B cell (primary cell): ENCODE measurements around the gene DTNBP1. TPM values are rescaled to one million over a fixed set of nuclear protein-coding genes. Genes with fewer than 3 reads are reported as not detected.

Experiments used
- ATAC-seq: fragments of 200-7000 bp; cut with Tn5 transposase; one replicate; pipeline ENCODE4 v1.10.0; 2021; ENCODE audit warnings: low read depth, mild to moderate bottlenecking, moderate number of reproducible peaks, moderate library complexity
- CTCF ChIA-PET: fragments of 350-600 bp; sonication (Branson Sonifier 250); formaldehyde crosslinking; loops from one replicate; lab custom pipeline; 2021; ENCODE audit warnings: antibody characterized with exemption, inconsistent platforms; lab: Charles Lee
- POLR2A ChIA-PET: fragments of 350-600 bp; sonication (Branson Sonifier 250); formaldehyde crosslinking; loops from one replicate; lab custom pipeline; 2021; ENCODE audit warnings: antibody characterized with exemption; lab: Charles Lee
- DNase-seq: peaks from one replicate; pipeline ENCODE4 v3.0.0; 2013
- H2AFZ ChIP-seq: 2 replicates; pipeline ENCODE4 v1.6.1; 2012; ENCODE audit warnings: mild to moderate bottlenecking, low read depth, low read length; ENCODE audit not compliant: insufficient read depth, poor library complexity, severe bottlenecking
- H3K27ac ChIP-seq, 2 donors: 1 replicate in 1 of 2; 2 replicates in 1 of 2; pipeline ENCODE4 v1.5.1; 2012 to 2013; ENCODE audit warnings: low read length in 2 of 2, mild to moderate bottlenecking in 2 of 2, moderate library complexity in 1 of 2
- H3K27me3 ChIP-seq, 4 experiments: fragments of 200-600 bp in 1 of 4; sonication (generic) in 1 of 4; replicated peaks in 1 of 4; 1 replicate in 2 of 4; 2 replicates in 2 of 4; pipeline versions ENCODE4 v1.6.1 to v1.7.0; 2013 to 2016; ENCODE audit warnings: low read length in 3 of 4, mild to moderate bottlenecking in 2 of 4, mixed read lengths in 1 of 4, moderate library complexity in 1 of 4; ENCODE audit not compliant: insufficient read depth in 4 of 4, control insufficient read depth in 3 of 4; ENCODE audit errors: control extremely low read depth in 1 of 4
- H3K36me3 ChIP-seq, 2 experiments: replicated peaks in 1 of 2; 1 replicate in 1 of 2; 2 replicates in 1 of 2; pipeline versions ENCODE4 v1.6.1 to v1.7.1; 2013; ENCODE audit warnings: low read length in 1 of 2; ENCODE audit not compliant: insufficient read depth in 2 of 2, control insufficient read depth in 1 of 2; ENCODE audit errors: control extremely low read depth in 1 of 2, extremely low read depth in 1 of 2
- H3K4me1 ChIP-seq, 2 donors: fragments of 200-600 bp in 1 of 2; sonication (generic) in 1 of 2; 1 replicate in 1 of 2; 2 replicates in 1 of 2; pipeline versions ENCODE4 v1.5.1 to v1.6.1; 2013 to 2017; ENCODE audit warnings: low read length in 2 of 2; ENCODE audit not compliant: control insufficient read depth in 2 of 2, insufficient read depth in 2 of 2
- H3K4me2 ChIP-seq: replicated peaks from 2 replicates; pipeline ENCODE3; 2012; ENCODE audit warnings: mild to moderate bottlenecking, low read depth, low read length; ENCODE audit not compliant: poor library complexity, severe bottlenecking
- H3K4me3 ChIP-seq, 5 experiments: fragments of 200-600 bp in 1 of 5; sonication (generic) in 1 of 5; 1 replicate in 3 of 5; 2 replicates in 2 of 5; pipeline versions ENCODE4 v1.5.1 to v1.7.0; 2011 to 2016; ENCODE audit warnings: low read length in 4 of 5, mild to moderate bottlenecking in 4 of 5, low read depth in 2 of 5, control low read depth in 1 of 5, moderate library complexity in 1 of 5; ENCODE audit not compliant: insufficient read depth in 1 of 5; ENCODE audit errors: control extremely low read depth in 1 of 5, extremely low read depth in 1 of 5
- H3K79me2 ChIP-seq: fragments of 200-600 bp; sonication (generic); one replicate; pipeline ENCODE4 v1.6.0; 2016; ENCODE audit warnings: low read length; ENCODE audit not compliant: control insufficient read depth, insufficient read depth
- H3K9ac ChIP-seq: fragments of 200-600 bp; sonication (generic); 2 replicates; pipeline ENCODE4 v1.6.1; 2017; ENCODE audit warnings: mild to moderate bottlenecking, low read length, moderate library complexity
- H3K9me3 ChIP-seq, 3 donors: one replicate each; pipeline versions ENCODE4 v1.6.1 to v1.7.1; 2013; ENCODE audit warnings: low read length in 2 of 3; ENCODE audit not compliant: control insufficient read depth in 2 of 3, insufficient read depth in 1 of 3; ENCODE audit errors: control extremely low read depth in 1 of 3
- H4K20me1 ChIP-seq: 2 replicates; pipeline ENCODE4 v1.6.0; 2012; ENCODE audit warnings: mild to moderate bottlenecking, low read length; ENCODE audit not compliant: insufficient read depth, control insufficient read depth, poor library complexity, severe bottlenecking
- H3K27ac Mint-ChIP-seq: one replicate; pipeline ENCODE4 v1.8.0; 2021; ENCODE audit warnings: mixed read lengths
- H3K27me3 Mint-ChIP-seq: one replicate; pipeline ENCODE4 v1.8.0; 2021; ENCODE audit warnings: mixed read lengths
- H3K4me1 Mint-ChIP-seq: one replicate; pipeline ENCODE4 v1.8.0; 2021; ENCODE audit warnings: mixed read lengths
- H3K4me3 Mint-ChIP-seq: one replicate; pipeline ENCODE4 v1.8.0; 2021; ENCODE audit warnings: mixed read lengths
- H3K9me3 Mint-ChIP-seq: one replicate; pipeline ENCODE4 v1.8.0; 2022; ENCODE audit warnings: mixed read lengths; ENCODE audit not compliant: insufficient read depth
- EZH2 ChIP-seq: IDR thresholded peaks from 2 replicates; pipeline ENCODE4 v1.6.1; 2012; ENCODE audit warnings: borderline replicate concordance, low read depth, mild to moderate bottlenecking, moderate library complexity, low read length; ENCODE audit not compliant: insufficient read depth, poor library complexity, severe bottlenecking
- WGBS: methylation state at CpG from one replicate; pipeline ENCODE4 v1.1.5; 2013; ENCODE audit warnings: missing lambda C conversion rate; ENCODE audit not compliant: insufficient coverage; 5-methylcytosine and 5-hydroxymethylcytosine counted together
- intact Hi-C: fragments of 100-400 bp; cut with micrococcal nuclease; formaldehyde crosslinking; loops from one replicate; pipeline ENCODE4 v1.10.0; 2022
- polyA plus RNA-seq: library from polyadenylated mRNA; depleted of rRNA; stranded (reverse); fragments of >200 nt; gene quantifications from 2 replicates; pipeline ENCODE4 v1.2.3, GENCODE V29; 2012
- total RNA-seq, 2 donors: library from RNA; stranded (reverse); fragments of 120-200 nt in 1 of 2; gene quantifications; 1 replicate in 1 of 2; 2 replicates in 1 of 2; pipeline versions ENCODE4 v1.2.3 to v1.2.4, GENCODE V29; 2013 to 2022
- TF ChIP-seq, protein P1 (sequence below): fragments of 200-600 bp; IDR thresholded peaks from one replicate; pipeline ENCODE4 v1.8.0; 2022; ENCODE audit warnings: antibody characterized with exemption, mild to moderate bottlenecking

The DTNBP1 gene
- total and polyA plus RNA-seq, 2 donors (not counting 1 experiment from before 2014, with no cell fraction given): 31.4 to 73.0 TPM

DNA sequence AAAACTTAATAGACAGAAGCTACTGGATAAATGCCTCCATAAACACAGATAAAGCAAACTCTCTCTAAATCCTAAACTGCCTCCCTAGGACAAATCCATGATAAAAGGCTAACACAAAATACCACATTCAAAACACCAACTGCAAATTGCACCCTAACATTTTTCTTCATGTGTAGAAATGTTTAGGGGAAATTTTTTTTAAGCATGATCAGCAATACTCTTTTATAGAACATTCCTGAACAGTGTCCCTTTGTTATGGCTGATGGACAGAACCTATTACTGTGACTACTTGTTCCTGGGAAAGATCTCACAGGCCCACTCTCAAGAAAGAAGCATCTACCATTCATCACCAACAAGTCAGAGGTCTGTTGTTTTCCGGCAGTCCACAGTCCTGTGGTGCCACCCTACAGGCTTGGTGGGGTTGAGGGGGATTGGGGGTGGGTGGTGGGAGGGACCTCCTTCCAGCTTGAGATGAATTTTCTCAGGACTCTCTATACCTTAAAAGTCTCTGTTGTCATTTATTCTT lies 64.5 kb downstream of the DTNBP1 start:
- H3K27ac ChIP-seq: no peak overlapping the region
- no peak overlapping the region for H3K4me2 ChIP-seq
- H3K36me3 ChIP-seq: peaks cover 0 to 4% of the 10 kb centered on the region in 2 experiments
- no peak for DNase-seq
- no peaks in the 10 kb centered on the region for H4K20me1 ChIP-seq
- H3K27me3 ChIP-seq: no peaks in the 10 kb centered on the region
- no peak for TF ChIP-seq EZH2
- TF ChIP-seq, protein P1, sequence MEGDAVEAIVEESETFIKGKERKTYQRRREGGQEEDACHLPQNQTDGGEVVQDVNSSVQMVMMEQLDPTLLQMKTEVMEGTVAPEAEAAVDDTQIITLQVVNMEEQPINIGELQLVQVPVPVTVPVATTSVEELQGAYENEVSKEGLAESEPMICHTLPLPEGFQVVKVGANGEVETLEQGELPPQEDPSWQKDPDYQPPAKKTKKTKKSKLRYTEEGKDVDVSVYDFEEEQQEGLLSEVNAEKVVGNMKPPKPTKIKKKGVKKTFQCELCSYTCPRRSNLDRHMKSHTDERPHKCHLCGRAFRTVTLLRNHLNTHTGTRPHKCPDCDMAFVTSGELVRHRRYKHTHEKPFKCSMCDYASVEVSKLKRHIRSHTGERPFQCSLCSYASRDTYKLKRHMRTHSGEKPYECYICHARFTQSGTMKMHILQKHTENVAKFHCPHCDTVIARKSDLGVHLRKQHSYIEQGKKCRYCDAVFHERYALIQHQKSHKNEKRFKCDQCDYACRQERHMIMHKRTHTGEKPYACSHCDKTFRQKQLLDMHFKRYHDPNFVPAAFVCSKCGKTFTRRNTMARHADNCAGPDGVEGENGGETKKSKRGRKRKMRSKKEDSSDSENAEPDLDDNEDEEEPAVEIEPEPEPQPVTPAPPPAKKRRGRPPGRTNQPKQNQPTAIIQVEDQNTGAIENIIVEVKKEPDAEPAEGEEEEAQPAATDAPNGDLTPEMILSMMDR: no peak
- peaks cover 37% of the 10 kb centered on the region for H3K79me2 ChIP-seq
- H3K4me3 ChIP-seq: no peak overlapping the region
- H3K27me3 Mint-ChIP-seq: no peaks in the 10 kb centered on the region
- peaks cover 35% of the 10 kb centered on the region for H3K4me1 Mint-ChIP-seq
- ChIA-PET POLR2A (no interaction called here), CTCF (no interaction called here)
- no peaks in the 10 kb centered on the region for H3K9me3 Mint-ChIP-seq
- no CpG with 5 or more reads among the region's 1 CpG for WGBS
- no peak for ATAC-seq
- no peak overlapping the region for H3K9ac ChIP-seq
- no peak overlapping the region for H2AFZ ChIP-seq
- no peak overlapping the region for H3K4me3 Mint-ChIP-seq
- H3K4me1 ChIP-seq: peaks cover 0 to 4% of the 10 kb centered on the region in 2 donors
- intact Hi-C loops: no loop called here
- H3K27ac Mint-ChIP-seq: no peak overlapping the region
- no peaks in the 10 kb centered on the region for H3K9me3 ChIP-seq

DNA sequence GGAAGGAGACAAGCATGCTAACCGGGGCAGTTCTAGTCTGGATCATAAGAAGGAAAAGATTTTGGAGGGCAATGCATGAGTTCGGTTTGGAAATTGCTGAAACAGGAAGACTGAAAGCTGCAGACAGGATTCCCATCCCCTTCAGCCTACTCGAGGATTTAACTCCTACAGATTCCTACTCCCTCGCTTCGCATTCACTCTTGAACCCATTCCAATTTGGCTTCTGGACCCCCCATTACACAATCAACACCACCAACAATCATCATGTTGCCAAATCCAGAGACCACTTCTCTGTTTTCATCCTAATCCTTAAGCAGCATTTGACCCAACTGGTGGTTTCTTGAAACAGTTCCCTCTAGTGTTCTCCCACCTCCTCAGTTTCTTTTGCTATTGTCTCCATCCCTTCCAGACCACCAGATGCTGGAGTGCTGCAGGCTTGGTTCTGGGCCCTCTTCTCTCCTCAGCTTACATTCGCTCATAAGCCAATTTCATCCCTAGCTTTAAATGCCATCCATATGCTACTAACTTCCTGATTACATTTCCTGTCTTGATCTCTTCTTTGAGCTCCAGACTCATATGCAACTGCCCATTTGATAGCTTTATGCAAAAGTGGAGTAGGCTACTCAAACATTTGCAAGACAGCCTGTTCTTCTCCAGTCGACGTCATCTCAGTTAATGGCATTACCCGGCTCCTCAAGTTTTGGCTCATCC lies 66.5 kb downstream of the DTNBP1 start:
- peaks cover 41% of the 10 kb centered on the region for H3K4me1 Mint-ChIP-seq
- H3K4me1 ChIP-seq: peaks cover 0 to 4% of the 10 kb centered on the region in 2 donors
- H4K20me1 ChIP-seq: no peaks in the 10 kb centered on the region
- H3K4me3 ChIP-seq: no peak overlapping the region
- H3K4me3 Mint-ChIP-seq: no peak overlapping the region
- H3K79me2 ChIP-seq: peaks cover 37% of the 10 kb centered on the region
- H3K36me3 ChIP-seq: peaks cover 0 to 7% of the 10 kb centered on the region in 2 experiments
- H3K9ac ChIP-seq: no peak overlapping the region
- DNase-seq: no peak
- H2AFZ ChIP-seq: no peak overlapping the region
- CTCF ChIA-PET: interaction anchor here (0.6 to 1.5 kb wide), 2 partner anchors 10 to 1624 kb away, joined by 3 to 4 read pairs; no protein-coding TSS in a partner anchor
- H3K27ac ChIP-seq: no peak overlapping the region
- ATAC-seq: no peak
- POLR2A ChIA-PET: no interaction called here
- over 99% methylated on average over 8 of the region's 9 CpGs for WGBS
- no peak overlapping the region for H3K27ac Mint-ChIP-seq
- H3K9me3 Mint-ChIP-seq: no peaks in the 10 kb centered on the region
- no peaks in the 10 kb centered on the region for H3K9me3 ChIP-seq
- H3K27me3 Mint-ChIP-seq: no peaks in the 10 kb centered on the region
- TF ChIP-seq, protein P1: no peak
- TF ChIP-seq EZH2: no peak
- intact Hi-C loops: no loop called here
- no peak overlapping the region for H3K4me2 ChIP-seq
- no peaks in the 10 kb centered on the region for H3K27me3 ChIP-seq
